Gastrocnemius medialis (tissue), 4 donors: ENCODE data around the gene COMP. TPM values are rescaled to one million over a fixed set of nuclear protein-coding genes. Genes with fewer than 3 reads are reported as not detected.

Experiments used
- ATAC-seq, 2 donors: fragments of 150-250 bp; one replicate each; pipeline ENCODE4 v1.9.1; 2016
- DNase-seq, 2 donors: peaks; one replicate each; pipeline ENCODE4 v3.0.0-alpha.2; 2019
- H3K27ac ChIP-seq, 4 donors: fragments of 200-600 bp; sonication (generic); 1 replicate in 1 of 4; 2 replicates in 3 of 4; pipeline ENCODE4 v1.5.1; 2016 to 2018; ENCODE audit warnings: mild to moderate bottlenecking in 2 of 4, moderate library complexity in 1 of 4
- H3K27me3 ChIP-seq, 3 donors: fragments of 200-600 bp; sonication (generic) in 2 of 3; 1 replicate in 1 of 3; 2 replicates in 2 of 3; pipeline versions ENCODE4 v1.5.1 to v1.6.0; 2016 to 2019; ENCODE audit warnings: mild to moderate bottlenecking in 1 of 3, moderate library complexity in 1 of 3
- H3K36me3 ChIP-seq, 2 donors: fragments of 200-600 bp; sonication (generic) in 1 of 2; one replicate each; pipeline ENCODE4 v1.5.1; 2017 to 2018
- H3K4me1 ChIP-seq, 2 donors: fragments of 200-600 bp; sonication (generic) in 1 of 2; one replicate each; pipeline ENCODE4 v1.5.1; 2016 to 2017; ENCODE audit warnings: mild to moderate bottlenecking in 2 of 2
- H3K4me3 ChIP-seq, 4 donors: fragments of 200-600 bp; sonication (generic) in 3 of 4; 1 replicate in 1 of 4; 2 replicates in 3 of 4; pipeline ENCODE4 v1.5.1; 2016 to 2019; ENCODE audit warnings: mild to moderate bottlenecking in 2 of 4
- H3K9me3 ChIP-seq, 3 donors: fragments of 200-600 bp; sonication (generic) in 2 of 3; 1 replicate in 1 of 3; 2 replicates in 2 of 3; pipeline ENCODE4 v1.5.1; 2016 to 2019
- CTCF ChIP-seq, 5 experiments: fragments of 450-650 bp in 3 of 5; fragments of 200-600 bp in 2 of 5; sonication (generic) in 2 of 5; IDR thresholded peaks in 4 of 5; conservative IDR thresholded peaks in 1 of 5; 1 replicate in 4 of 5; 2 replicates in 1 of 5; pipeline ENCODE4 v1.5.1; 2016 to 2019; ENCODE audit warnings: antibody characterized with exemption in 5 of 5, mild to moderate bottlenecking in 3 of 5, moderate library complexity in 3 of 5
- POLR2A ChIP-seq, 2 donors: fragments of 450-650 bp; IDR thresholded peaks; one replicate each; pipeline ENCODE4 v1.6.1; 2017; ENCODE audit warnings: antibody characterized with exemption in 2 of 2, mild to moderate bottlenecking in 2 of 2, moderate library complexity in 2 of 2
- in situ Hi-C, 4 donors: fragments of 200-750 bp; cut with MboI; loops; one replicate each; pipeline versions ENCODE4 v1.15.0 to v1.8.0; 2017; ENCODE audit warnings: low sequenced_read_pairs in 4 of 4
- intact Hi-C: fragments of 100-400 bp; cut with DNase I; formaldehyde crosslinking; loops from one replicate; pipeline ENCODE4 v1.15.1; 2023; ENCODE audit warnings: low total_unique reads
- total RNA-seq, 4 donors: library from RNA; depleted of rRNA; stranded (reverse); fragments of >200 nt; gene quantifications; one replicate each; pipeline versions ENCODE4 v1.1.0 to v1.2.3, GENCODE V29; 2016

COMP gene
- total RNA-seq, 4 donors from 2014 or later, result 0.24 to 77.8 (median 1.3) TPM; not detected in 1

GRCh38 chr19:18769989-18770528 lies 21.0 kb downstream of the COMP start:
- no peak for TF ChIP-seq POLR2A (IDR thresholded peaks at IDR 0.05)
- intact Hi-C loops, result no loop called here
- no peak overlapping the region for H3K27ac ChIP-seq
- ATAC-seq, result no peak
- H3K4me3 ChIP-seq, result no peak overlapping the region
- no peaks in the 10 kb centered on the region for H3K9me3 ChIP-seq
- no peaks in the 10 kb centered on the region for H3K27me3 ChIP-seq
- peaks cover 7 to 9% of the 10 kb centered on the region in 2 donors for H3K4me1 ChIP-seq
- no peaks in the 10 kb centered on the region for H3K36me3 ChIP-seq
- in situ Hi-C loops, result no loop called here
- DNase-seq, result no peak

GRCh38 chr19:18768997-18769891 lies 21.9 kb downstream of the COMP start:
- intact Hi-C loops (no loop called here), in situ Hi-C loops (no loop called here)
- Histone ChIP-seq H3K9me3 (no peaks in the 10 kb centered on the region), H3K36me3 (no peaks in the 10 kb centered on the region), H3K4me1 (peaks cover 7 to 15% of the 10 kb centered on the region in 2 donors), H3K27me3 (no peaks in the 10 kb centered on the region), H3K27ac (no peak overlapping the region), H3K4me3 (no peak overlapping the region)
- TF ChIP-seq CTCF (IDR thresholded peaks at IDR 0.05 in 4 of 5, conservative IDR thresholded peaks at IDR 0.05 in 1 of 5) (no peak), POLR2A (IDR thresholded peaks at IDR 0.05) (no peak)
- ATAC-seq, result peak; percentile 67 to 75
- peak; percentile 48 to 77 for DNase-seq

GRCh38 chr19:18768046-18768771 lies 22.9 kb downstream of the COMP start:
- H3K4me3 ChIP-seq, result no peak overlapping the region
- intact Hi-C loops (no loop called here), in situ Hi-C loops (no loop called here)
- DNase-seq (no peak), ATAC-seq (no peak)
- TF ChIP-seq CTCF (IDR thresholded peaks at IDR 0.05 in 4 of 5, conservative IDR thresholded peaks at IDR 0.05 in 1 of 5) (no peak), POLR2A (IDR thresholded peaks at IDR 0.05) (no peak)
- no peaks in the 10 kb centered on the region for H3K9me3 ChIP-seq
- no peaks in the 10 kb centered on the region for H3K27me3 ChIP-seq
- H3K4me1 ChIP-seq, result peaks cover 13 to 24% of the 10 kb centered on the region in 2 donors
- no peaks in the 10 kb centered on the region for H3K36me3 ChIP-seq
- no peak overlapping the region for H3K27ac ChIP-seq

GRCh38 chr19:18765224-18765623 lies 25.9 kb downstream of the COMP start:
- Histone ChIP-seq H3K36me3 (no peaks in the 10 kb centered on the region), H3K27ac (no peak overlapping the region), H3K27me3 (no peaks in the 10 kb centered on the region), H3K4me1 (peaks cover 29 to 40% of the 10 kb centered on the region in 2 donors), H3K9me3 (no peaks in the 10 kb centered on the region), H3K4me3 (no peak overlapping the region)
- intact Hi-C loops (no loop called here), in situ Hi-C loops (no loop called here)
- TF ChIP-seq CTCF (IDR thresholded peaks at IDR 0.05 in 4 of 5, conservative IDR thresholded peaks at IDR 0.05 in 1 of 5) (no peak), POLR2A (IDR thresholded peaks at IDR 0.05) (no peak)
- ATAC-seq (no peak), DNase-seq (no peak)

- in situ Hi-C loops (no loop called here), intact Hi-C loops (loop anchor here (5.0 kb wide), 1 partner anchor 83 kb away; no protein-coding TSS in a partner anchor)
- peak overlapping the region in 3 of 4 donors; percentile 43 to 80 (median 58) for H3K27ac ChIP-seq
- DNase-seq (no peak), ATAC-seq (no peak)
- H3K4me1 ChIP-seq, result peaks cover 28 to 38% of the 10 kb centered on the region in 2 donors
- TF ChIP-seq POLR2A (IDR thresholded peaks at IDR 0.05), result no peak
- TF ChIP-seq CTCF (IDR thresholded peaks at IDR 0.05 in 4 of 5, conservative IDR thresholded peaks at IDR 0.05 in 1 of 5), result no peak
- no peaks in the 10 kb centered on the region for H3K9me3 ChIP-seq
- H3K4me3 ChIP-seq, result no peak overlapping the region
- no peaks in the 10 kb centered on the region for H3K36me3 ChIP-seq
- no peaks in the 10 kb centered on the region for H3K27me3 ChIP-seq
Measured at GRCh38 chr19:18764591-18765051, 26.5 kb downstream of the COMP start.
